Kidney epithelial cell (primary cell): Measurements from ENCODE around the gene PRKD1. TPM values are rescaled to one million over a fixed set of nuclear protein-coding genes. Genes with fewer than 3 reads are reported as not detected.

Experiments used
- DNase-seq: peaks from one replicate; pipeline ENCODE4 v3.0.0-alpha.2; 2010; ENCODE audit warnings: low read depth
- H3K27me3 ChIP-seq: 2 replicates; pipeline ENCODE4 v1.6.0; 2011; ENCODE audit warnings: low read length; ENCODE audit not compliant: control insufficient read depth, insufficient read depth
- H3K36me3 ChIP-seq: 2 replicates; pipeline ENCODE4 v1.5.1; 2011; ENCODE audit warnings: low read length; ENCODE audit not compliant: control insufficient read depth, insufficient read depth
- H3K4me3 ChIP-seq: 2 replicates; pipeline ENCODE4 v1.5.1; 2011; ENCODE audit warnings: low read depth, mild to moderate bottlenecking, control low read depth, low read length
- total RNA-seq: library from RNA; depleted of rRNA; stranded (reverse); fragments of >200 nt; gene quantifications from 2 replicates; pipeline ENCODE4 v1.2.3, GENCODE V29; 2015
- TF ChIP-seq, protein P1 (sequence below): IDR thresholded peaks from 2 replicates; pipeline ENCODE4 v1.5.1; 2011; ENCODE audit warnings: mild to moderate bottlenecking, moderate library complexity, low read length, control low read depth, inconsistent platforms; ENCODE audit not compliant: insufficient read depth, poor library complexity, severe bottlenecking

Gene PRKD1
- total RNA-seq, 1 donor from 2014 or later: 7.2 TPM

DNA sequence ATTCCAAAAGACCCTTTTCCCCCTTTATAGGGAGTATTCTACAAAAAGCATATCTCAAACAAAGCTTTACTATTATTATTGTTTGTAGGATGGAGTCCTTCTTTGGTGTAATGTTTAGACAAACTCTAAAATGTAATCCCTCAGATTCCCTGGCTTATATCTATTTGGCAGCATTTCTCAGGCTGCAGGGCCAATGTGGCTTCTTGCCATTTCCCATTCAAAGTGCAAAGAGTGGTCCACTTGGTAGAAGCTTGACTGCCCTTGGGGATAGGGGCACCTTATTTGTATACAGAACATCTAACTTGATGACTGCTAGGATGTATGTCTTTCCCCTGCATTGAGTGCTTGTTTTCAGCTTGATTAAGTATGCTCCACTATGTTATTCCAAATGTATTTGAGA, 242.7 kb downstream of the PRKD1 start:
- DNase-seq: no peak
- Histone ChIP-seq H3K4me3 (no peak overlapping the region), H3K27me3 (no peaks in the 10 kb centered on the region), H3K36me3 (no peaks in the 10 kb centered on the region)
- TF ChIP-seq, protein P1, sequence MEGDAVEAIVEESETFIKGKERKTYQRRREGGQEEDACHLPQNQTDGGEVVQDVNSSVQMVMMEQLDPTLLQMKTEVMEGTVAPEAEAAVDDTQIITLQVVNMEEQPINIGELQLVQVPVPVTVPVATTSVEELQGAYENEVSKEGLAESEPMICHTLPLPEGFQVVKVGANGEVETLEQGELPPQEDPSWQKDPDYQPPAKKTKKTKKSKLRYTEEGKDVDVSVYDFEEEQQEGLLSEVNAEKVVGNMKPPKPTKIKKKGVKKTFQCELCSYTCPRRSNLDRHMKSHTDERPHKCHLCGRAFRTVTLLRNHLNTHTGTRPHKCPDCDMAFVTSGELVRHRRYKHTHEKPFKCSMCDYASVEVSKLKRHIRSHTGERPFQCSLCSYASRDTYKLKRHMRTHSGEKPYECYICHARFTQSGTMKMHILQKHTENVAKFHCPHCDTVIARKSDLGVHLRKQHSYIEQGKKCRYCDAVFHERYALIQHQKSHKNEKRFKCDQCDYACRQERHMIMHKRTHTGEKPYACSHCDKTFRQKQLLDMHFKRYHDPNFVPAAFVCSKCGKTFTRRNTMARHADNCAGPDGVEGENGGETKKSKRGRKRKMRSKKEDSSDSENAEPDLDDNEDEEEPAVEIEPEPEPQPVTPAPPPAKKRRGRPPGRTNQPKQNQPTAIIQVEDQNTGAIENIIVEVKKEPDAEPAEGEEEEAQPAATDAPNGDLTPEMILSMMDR: no peak

DNA sequence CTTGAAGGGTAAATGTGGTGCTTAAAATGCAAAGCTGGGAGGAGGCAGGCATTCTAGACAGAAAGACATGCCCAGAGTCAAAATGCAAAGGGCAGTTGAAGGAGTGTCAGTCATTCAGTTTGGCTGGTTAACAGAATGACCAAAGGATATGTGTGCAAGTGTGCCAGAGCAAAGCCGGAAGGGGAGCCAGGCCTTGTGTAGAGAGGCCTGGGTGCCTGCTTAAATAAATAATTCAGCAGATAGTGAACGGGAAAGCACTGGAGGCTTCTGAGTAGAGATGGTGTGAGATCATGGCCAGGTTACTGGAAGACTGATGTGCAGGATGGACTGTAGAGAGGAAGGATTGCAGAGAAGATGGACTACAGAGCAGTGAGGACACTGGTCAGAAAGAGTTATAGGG, 244.9 kb downstream of the PRKD1 start:
- H3K4me3 ChIP-seq: no peak overlapping the region
- TF ChIP-seq, protein P1: no peak
- no peaks in the 10 kb centered on the region for H3K27me3 ChIP-seq
- DNase-seq: no peak
- H3K36me3 ChIP-seq: no peaks in the 10 kb centered on the region

DNA sequence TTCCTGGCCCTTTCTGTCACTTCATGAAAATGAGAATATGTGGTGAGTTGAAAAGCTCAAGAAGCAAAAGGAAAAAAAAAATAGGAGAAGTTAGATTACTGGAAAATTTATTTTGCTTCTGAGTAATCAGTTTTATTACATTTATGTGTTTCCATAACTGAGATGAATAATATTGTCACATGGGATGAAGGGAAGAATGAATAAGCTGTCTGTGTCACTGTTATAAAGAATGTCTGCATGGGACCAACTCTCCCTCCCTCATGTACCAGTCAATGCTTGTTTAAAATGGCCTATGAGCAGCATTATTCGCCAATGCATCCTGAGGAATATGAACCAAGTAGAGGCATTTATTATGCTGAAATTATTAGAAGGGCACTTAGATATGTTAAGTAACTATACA, 246.3 kb downstream of the PRKD1 start:
- TF ChIP-seq, protein P1: no peak
- no peak for DNase-seq
- Histone ChIP-seq H3K27me3 (no peaks in the 10 kb centered on the region), H3K4me3 (no peak overlapping the region), H3K36me3 (no peaks in the 10 kb centered on the region)

DNA sequence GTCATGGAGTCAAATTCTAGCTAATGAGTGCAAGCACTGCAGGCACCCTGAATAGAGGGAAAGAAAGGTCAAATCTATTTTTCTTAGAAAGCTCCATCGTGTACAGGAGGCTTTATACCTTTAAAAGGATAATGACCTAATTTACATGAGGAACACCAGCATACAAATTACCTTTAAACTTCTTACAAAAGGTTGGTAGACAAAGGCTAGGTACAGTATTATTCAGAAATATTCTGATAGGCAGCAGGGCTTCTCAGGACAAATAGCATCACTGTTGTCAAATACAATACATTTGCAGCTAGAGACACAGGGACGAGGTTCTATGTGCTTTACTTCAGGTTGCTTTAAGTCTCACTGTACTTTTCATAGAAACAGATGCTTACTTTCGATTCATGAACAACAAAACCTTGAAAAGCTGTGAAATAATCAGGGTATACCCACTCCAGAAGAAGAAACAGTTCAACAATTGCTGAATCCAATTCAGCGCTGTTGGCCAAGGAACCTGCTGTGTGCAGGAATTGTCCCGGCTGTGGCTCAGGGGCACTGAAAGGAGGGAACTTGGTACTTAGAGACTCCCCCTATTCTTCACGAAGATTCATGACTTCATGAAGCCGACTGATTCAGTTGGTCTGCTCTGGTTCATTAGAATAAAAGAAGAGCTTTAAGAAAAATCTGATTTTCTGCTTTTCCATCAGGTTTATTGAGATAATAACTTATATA, 252.9 kb downstream of the PRKD1 start:
- Histone ChIP-seq H3K4me3 (no peak overlapping the region), H3K27me3 (no peaks in the 10 kb centered on the region), H3K36me3 (no peaks in the 10 kb centered on the region)
- TF ChIP-seq, protein P1: no peak
- DNase-seq: no peak

DNA sequence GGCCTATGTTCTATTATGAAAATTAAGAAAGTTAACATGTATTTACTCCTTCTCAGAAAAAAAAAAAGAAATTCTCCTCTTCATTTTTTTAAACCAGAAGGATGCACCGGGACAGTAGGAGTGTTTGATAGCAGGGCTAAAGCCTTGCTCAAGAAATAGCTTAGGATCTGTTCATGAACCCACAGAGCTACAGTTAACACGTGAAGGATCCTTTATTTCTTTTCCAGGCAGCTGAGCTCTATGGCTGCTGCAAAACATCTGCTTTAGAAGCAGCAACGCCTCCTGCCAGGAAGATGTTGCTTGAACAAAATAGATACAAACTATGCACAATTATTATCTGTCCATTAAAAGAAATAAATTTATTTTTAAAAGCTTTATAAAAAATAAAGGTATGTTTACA, 254.8 kb downstream of the PRKD1 start:
- Histone ChIP-seq H3K27me3 (no peaks in the 10 kb centered on the region), H3K36me3 (no peaks in the 10 kb centered on the region), H3K4me3 (no peak overlapping the region)
- DNase-seq: no peak
- TF ChIP-seq, protein P1: no peak

DNA sequence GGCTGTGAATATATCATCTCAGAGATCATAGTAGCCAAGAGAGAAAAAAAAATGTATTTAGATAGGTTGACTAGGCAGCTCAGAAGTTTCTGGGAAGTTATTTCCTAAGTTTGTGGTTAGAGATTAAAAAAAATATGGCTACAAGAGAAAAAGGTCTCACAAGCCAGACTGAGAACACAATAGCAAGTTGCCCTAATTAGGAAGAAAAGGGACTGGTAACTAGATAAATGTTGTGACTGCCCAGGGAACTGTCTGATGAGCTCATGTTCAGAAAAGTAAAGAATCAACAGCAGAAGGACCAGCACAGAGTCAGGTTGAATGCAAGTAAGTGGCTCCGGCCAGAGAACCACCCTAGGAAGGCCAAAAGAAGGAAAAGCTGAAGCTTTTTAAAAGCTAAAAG, 256.6 kb downstream of the PRKD1 start:
- DNase-seq: no peak
- H3K36me3 ChIP-seq: no peaks in the 10 kb centered on the region

More for the DNA sequence above, 256.6 kb downstream of the PRKD1 start:
- H3K4me3 ChIP-seq: no peak overlapping the region
- TF ChIP-seq, protein P1: no peak
- no peaks in the 10 kb centered on the region for H3K27me3 ChIP-seq
